ENCODE data around the gene SGPL1.

GRCh38 chr10:70815504-70816219 is at the start of gene SGPL1:
- TF ChIP-seq CTCF (IDR thresholded peaks at IDR 0.05) = peak; percentile 98 to 100 (median 98)
- no peak for TF ChIP-seq EP300 (IDR thresholded peaks at IDR 0.05)

All from esophagus muscularis mucosa (tissue), 3 donors.